ENCODE data around the gene TAF11L6.
"Not testable (repeated sequence)": the region's sequence is repeated elsewhere in the genome, so short reads cannot be mapped to it uniquely, and the experiment has no call there.

DNA sequence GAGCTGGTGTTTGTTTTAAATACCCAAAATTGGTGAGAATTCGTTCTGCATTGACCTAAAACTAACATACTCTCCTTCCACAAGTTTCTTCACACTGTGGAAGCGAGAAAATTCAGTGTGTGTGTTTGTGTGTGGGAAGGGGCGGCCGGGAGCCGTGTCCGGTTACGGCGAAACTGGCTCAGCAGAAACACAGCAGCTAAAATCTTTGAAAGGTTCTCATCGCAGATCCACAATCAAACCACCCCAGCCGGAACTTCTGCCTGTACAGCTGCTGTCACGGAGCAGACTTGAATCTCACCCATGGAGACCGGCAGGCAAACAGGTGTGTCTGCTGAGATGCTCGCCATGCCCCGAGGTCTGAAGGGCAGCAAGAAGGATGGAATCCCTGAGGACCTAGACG lies at the start of gene TAF11L6:
- TF ChIP-seq, protein P1, sequence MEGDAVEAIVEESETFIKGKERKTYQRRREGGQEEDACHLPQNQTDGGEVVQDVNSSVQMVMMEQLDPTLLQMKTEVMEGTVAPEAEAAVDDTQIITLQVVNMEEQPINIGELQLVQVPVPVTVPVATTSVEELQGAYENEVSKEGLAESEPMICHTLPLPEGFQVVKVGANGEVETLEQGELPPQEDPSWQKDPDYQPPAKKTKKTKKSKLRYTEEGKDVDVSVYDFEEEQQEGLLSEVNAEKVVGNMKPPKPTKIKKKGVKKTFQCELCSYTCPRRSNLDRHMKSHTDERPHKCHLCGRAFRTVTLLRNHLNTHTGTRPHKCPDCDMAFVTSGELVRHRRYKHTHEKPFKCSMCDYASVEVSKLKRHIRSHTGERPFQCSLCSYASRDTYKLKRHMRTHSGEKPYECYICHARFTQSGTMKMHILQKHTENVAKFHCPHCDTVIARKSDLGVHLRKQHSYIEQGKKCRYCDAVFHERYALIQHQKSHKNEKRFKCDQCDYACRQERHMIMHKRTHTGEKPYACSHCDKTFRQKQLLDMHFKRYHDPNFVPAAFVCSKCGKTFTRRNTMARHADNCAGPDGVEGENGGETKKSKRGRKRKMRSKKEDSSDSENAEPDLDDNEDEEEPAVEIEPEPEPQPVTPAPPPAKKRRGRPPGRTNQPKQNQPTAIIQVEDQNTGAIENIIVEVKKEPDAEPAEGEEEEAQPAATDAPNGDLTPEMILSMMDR (conservative IDR thresholded peaks at IDR 0.05; ENCODE audit: low read length) = not testable (repeated sequence)
- TF ChIP-seq EZH2phosphoT487 (IDR thresholded peaks at IDR 0.05; ENCODE audit: borderline replicate concordance) = not testable (repeated sequence)
